ENCODE results near the gene FAM135A. TPM values are rescaled to one million over a fixed set of nuclear protein-coding genes. Genes with fewer than 3 reads are reported as not detected.

FAM135A gene
- total RNA-seq, 2 experiments from 2014 or later: 8.2 to 9.4 TPM

- Mint-ChIP-seq H3K27ac (no peak overlapping the region), H3K4me1 (ENCODE audit: low read depth) (peaks cover 15% of the 10 kb centered on the region), H3K9me3 (no peaks in the 10 kb centered on the region), H3K36me3 (ENCODE audit: low read depth) (peaks cover 5% of the 10 kb centered on the region), H3K27me3 (no peaks in the 10 kb centered on the region), H3K4me3 (no peak overlapping the region)
- intact Hi-C loops (cut with micrococcal nuclease): no loop called here
- no peak for TF ChIP-seq CTCF (IDR thresholded peaks at IDR 0.05)
- no peak for DNase-seq
- ChIA-PET POLR2A (no interaction called here), CTCF (no interaction called here)
- ATAC-seq: no peak
Measured at GRCh38 chr6:70563530-70563929, 150.2 kb downstream of the FAM135A start.

DNA sequence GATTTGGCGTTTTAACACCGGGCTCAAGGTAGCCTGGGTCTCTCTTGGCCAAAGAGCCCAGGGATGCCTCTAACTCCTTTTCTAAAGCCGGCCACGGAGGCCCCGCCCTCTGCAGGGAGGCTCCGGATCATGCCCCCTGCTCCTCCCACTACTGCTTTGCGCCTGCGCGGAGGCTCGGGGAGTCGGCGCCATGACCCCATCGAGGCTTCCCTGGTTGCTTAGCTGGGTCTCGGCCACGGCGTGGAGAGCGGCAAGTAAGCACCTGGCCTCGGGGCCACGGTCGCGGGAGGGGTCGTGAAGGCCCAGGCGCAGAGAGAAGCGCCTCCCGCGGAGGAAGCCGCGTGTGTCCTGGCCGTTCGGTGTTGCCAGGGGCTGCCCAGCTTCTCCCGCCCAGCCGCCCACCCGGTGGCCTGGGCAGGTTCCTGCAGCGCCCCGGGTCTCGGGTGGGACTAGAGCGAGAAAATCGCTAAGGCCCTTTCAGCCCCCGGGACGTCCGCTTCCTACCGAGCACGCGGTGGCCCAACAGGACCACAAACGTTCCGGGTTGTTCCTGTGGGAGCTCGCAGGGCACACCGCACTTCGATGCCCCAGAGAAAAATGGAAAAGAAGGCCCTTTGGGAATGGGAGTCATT lies 153.6 kb downstream of the FAM135A start, which contains the start of gene SDHAF4:
SDHAF4 (plus strand) TSS at position 180 of the 632 bp plus-strand sequence; CDS start at position 191, 11 bp downstream.
- Mint-ChIP-seq H3K4me3 (peak within 1 kb of the TSS; percentile 91), H3K9me3 (no peaks in the 10 kb centered on the region), H3K4me1 (ENCODE audit: low read depth) (peaks cover 17% of the 10 kb centered on the region), H3K27ac (peak within 1 kb of the TSS; percentile 88), H3K27me3 (no peaks in the 10 kb centered on the region), H3K36me3 (ENCODE audit: low read depth) (peaks cover 12% of the 10 kb centered on the region)
- CTCF ChIA-PET: interaction anchor here (0.8 to 2.2 kb wide), 6 partner anchors 16 to 140 kb away, joined by 3 to 9 read pairs (median 4); no protein-coding TSS in a partner anchor
- TF ChIP-seq CTCF (IDR thresholded peaks at IDR 0.05): no peak
- DNase-seq: peak; percentile 95
- peak; percentile 100 for ATAC-seq
- intact Hi-C loops (cut with micrococcal nuclease): loop anchor here (5.0 kb wide), 1 partner anchor 100 kb away; the partner anchor contains the start of gene SMAP1
- POLR2A ChIA-PET: interaction anchor here (0.7 to 1.8 kb wide), 6 partner anchors 9 to 111 kb away, joined by 3 to 7 read pairs (median 5); partner anchors contain the start of gene SMAP1

- intact Hi-C loops (cut with micrococcal nuclease): no loop called here
- ATAC-seq (no peak), DNase-seq (no peak)
- H3K9me3 Mint-ChIP-seq: no peaks in the 10 kb centered on the region
- H3K27ac Mint-ChIP-seq: no peak overlapping the region
- peaks cover 3% of the 10 kb centered on the region for H3K4me1 Mint-ChIP-seq (ENCODE audit: low read depth)
- ChIA-PET POLR2A (no interaction called here), CTCF (no interaction called here)
- no peak overlapping the region for H3K4me3 Mint-ChIP-seq
- TF ChIP-seq CTCF (IDR thresholded peaks at IDR 0.05): no peak
- H3K36me3 Mint-ChIP-seq (ENCODE audit: low read depth): peaks cover 7% of the 10 kb centered on the region
- H3K27me3 Mint-ChIP-seq: no peaks in the 10 kb centered on the region
Measured at GRCh38 chr6:70574643-70575042, 161.3 kb downstream of the FAM135A start.

GRCh38 chr6:70575899-70576495 lies 162.7 kb downstream of the FAM135A start:
- no peaks in the 10 kb centered on the region for H3K27me3 Mint-ChIP-seq
- DNase-seq: no peak
- ATAC-seq: no peak
- no peak overlapping the region for H3K27ac Mint-ChIP-seq
- H3K4me1 Mint-ChIP-seq (ENCODE audit: low read depth): no peaks in the 10 kb centered on the region
- no peaks in the 10 kb centered on the region for H3K9me3 Mint-ChIP-seq
- intact Hi-C loops (cut with micrococcal nuclease): no loop called here
- no peak overlapping the region for H3K4me3 Mint-ChIP-seq
- peaks cover 9% of the 10 kb centered on the region for H3K36me3 Mint-ChIP-seq (ENCODE audit: low read depth)
- TF ChIP-seq CTCF (IDR thresholded peaks at IDR 0.05): no peak
- POLR2A ChIA-PET: interaction anchor here (0.6 to 1.1 kb wide), 3 partner anchors 91 to 163 kb away, joined by 3 read pairs; partner anchors contain the start of gene FAM135A
- CTCF ChIA-PET: interaction anchor here (1.1 to 1.4 kb wide), 2 partner anchors 29 to 309 kb away, joined by 3 to 5 read pairs; no protein-coding TSS in a partner anchor

DNA sequence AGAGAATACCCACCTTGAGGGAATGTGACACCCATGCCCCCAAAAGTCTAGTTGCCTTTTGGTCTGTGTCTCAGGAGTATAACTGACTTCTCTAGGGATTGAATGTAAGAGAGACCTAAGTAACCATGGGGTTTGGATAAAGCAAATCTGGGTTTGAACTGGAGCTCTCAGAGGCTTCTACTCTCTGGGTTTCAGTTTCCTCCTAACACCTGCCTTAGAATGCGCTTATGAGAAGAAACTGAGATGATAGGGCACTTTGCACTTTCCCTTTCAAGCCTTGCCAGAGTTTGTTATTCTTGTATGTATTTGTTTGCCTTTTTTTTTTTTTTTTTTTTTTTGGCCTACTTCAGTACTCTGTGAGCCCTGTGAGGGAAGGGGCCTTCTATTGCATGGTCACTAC lies 172.8 kb downstream of the FAM135A start:
- Mint-ChIP-seq H3K4me3 (no peak overlapping the region), H3K27ac (peak overlapping the region; percentile 13), H3K4me1 (ENCODE audit: low read depth) (peaks cover 3% of the 10 kb centered on the region), H3K27me3 (no peaks in the 10 kb centered on the region), H3K9me3 (no peaks in the 10 kb centered on the region), H3K36me3 (ENCODE audit: low read depth) (peaks cover 25% of the 10 kb centered on the region)
- TF ChIP-seq CTCF (IDR thresholded peaks at IDR 0.05): no peak
- CTCF ChIA-PET: no interaction called here
- ATAC-seq (peak; percentile 17), DNase-seq (no peak)
- intact Hi-C loops (cut with micrococcal nuclease): no loop called here
- POLR2A ChIA-PET: no interaction called here
